ENCODE measurements around the gene ASCL2.

ASCL2 gene

DNA sequence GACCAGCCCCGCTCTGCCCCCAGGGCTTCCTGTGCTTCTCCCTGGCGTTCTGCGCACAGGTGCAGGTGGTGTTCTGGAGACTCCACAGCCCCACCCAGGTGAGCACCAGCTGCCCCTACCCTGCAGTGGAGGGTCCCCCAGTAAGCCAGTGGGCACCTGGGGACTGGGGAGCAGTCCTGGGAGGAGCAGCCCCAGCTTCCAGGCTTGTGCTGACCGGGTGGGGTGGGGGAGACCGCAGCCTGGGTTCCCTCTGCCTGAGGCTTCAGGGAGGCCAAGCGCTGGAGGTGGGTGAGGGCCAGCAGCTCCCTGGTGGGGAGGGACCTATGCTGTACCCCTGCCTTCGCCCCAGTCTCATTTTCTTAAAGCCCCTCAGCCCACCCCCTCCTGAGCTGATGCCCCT lies 38.3 kb upstream of the ASCL2 start:
- no peak for DNase-seq

- DNase-seq: no peak
Observed at GRCh38 chr11:2307501-2308331, 37.3 kb upstream of the ASCL2 start.

DNA sequence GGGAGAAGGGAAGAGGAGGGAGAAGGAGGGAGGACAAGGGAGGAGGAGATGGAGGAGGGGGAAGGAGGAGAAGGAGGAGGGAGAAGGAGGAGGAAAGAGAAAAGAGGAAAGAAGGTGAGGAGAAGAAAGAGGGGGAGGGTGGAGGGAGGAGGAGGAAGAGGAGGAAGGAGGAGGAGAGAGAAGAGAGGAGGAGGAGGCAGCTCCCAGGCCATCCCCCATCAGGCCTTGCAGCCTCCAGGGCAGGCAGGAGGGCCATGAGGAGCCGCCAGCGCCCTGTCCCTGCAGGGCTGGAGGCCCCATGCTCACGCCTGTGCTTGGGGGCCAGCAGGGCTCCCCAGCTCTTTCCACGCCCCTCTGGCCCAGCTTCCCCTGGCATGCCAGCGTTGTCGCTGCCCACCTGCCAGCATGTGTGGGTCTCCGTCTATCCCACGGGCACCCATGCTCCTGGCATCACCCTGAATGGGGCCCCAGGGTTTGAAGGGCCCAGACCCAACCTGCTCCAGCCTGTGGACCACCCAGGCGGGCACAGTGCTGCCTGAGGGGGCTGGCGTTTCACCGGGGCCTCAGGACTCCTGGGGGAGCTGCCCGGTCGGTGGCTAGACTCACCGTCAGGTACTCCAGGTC lies 36.6 kb upstream of the ASCL2 start:
- no peak for DNase-seq

DNA sequence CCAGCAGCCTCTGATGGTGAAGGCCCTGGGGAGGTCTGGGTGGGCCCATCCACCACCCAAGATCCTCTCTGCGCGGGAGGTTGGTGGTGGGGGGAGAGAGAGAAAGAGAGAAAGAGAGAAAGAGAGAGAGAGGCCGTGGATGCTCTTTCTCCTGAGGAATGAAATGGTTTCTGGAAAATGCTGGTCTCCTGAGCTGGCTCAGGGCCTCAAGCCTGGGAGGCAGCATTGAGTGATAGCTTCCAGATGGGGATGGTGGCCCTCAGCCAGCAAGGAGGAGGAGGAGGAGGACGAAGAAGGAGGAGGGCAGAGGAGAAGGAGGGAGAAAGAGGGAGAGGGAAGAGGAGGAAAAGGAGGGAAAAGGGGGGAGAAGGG lies 36.0 kb upstream of the ASCL2 start:
- no peak for DNase-seq

DNA sequence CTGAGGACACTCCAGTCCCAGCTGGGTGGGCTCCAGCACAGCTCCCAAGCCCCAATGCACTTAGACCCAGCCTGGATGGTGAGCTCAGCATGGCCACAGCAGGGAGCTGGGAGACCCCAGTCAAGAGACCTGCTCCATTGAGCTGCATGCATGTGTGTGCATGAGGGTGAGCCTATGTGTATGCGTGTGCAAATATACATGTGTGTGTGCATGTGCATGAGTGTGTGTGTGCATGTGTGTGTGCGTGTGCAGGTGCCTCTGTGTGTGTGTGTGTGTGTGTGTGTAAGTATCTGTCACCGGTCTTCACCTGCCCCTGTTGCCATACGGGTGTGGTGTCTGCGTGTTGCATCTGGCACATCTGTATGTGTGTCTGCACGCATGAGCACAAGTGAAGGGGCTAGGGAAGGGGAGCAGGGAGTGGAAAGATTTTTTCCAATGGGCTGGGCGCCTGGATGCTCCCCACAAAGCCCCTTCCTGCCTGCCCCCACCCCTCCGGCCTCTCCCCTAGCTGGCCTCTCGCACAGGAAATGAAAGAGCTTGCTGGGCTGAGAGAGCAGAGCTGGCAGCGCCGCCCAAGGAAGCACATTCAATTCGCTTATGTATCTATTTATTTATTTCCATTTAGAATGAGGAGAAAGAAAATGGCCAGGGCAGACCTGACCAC lies 35.5 kb upstream of the ASCL2 start:
- no peak for DNase-seq

GRCh38 chr11:2305140-2305778 lies 34.9 kb upstream of the ASCL2 start:
- DNase-seq: peak; percentile 80

- no peak for DNase-seq
Observed at GRCh38 chr11:2304506-2305139, 34.2 kb upstream of the ASCL2 start.

DNA sequence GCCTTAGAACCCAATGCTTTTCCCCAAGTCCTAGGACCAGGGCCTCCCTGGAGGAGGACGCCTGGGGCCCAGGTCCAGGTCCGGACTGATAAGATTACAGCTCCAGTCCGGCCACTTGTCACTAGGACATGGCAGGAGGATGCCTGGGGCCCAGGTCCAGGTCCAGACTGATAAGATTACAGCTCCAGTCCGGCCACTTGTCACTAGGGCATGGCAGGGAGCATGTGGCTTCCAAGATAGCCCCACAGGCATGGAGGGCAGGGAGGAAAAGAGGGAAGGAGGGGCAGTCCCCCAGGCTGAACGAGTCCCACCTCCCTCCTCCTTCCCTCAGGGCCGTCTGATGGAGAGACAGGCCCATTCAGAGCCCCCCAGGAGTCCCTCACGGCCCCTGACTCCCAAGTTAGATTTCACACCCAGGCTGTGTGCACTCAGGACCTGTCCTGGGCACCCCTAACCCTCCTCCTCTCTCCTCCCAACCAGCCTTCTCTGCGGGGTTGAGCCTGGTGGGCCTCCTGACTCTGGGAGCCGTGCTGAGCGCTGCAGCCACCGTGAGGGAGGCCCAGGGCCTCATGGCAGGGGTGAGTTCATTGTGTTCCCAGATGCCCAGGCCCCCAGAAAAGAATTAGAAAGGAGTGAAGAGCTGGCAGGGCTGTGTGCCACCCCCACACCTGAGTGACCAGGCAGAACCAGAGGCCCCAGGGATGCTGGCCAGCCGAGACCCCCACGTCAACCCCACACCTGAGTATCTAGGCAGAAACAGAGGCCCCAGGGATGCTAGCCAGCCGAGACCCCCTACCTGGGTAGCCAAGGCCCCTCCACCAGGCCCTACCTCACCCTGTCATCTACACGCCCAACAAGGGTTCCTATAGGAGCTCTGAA lies 33.5 kb upstream of the ASCL2 start:
- no peak for DNase-seq

DNA sequence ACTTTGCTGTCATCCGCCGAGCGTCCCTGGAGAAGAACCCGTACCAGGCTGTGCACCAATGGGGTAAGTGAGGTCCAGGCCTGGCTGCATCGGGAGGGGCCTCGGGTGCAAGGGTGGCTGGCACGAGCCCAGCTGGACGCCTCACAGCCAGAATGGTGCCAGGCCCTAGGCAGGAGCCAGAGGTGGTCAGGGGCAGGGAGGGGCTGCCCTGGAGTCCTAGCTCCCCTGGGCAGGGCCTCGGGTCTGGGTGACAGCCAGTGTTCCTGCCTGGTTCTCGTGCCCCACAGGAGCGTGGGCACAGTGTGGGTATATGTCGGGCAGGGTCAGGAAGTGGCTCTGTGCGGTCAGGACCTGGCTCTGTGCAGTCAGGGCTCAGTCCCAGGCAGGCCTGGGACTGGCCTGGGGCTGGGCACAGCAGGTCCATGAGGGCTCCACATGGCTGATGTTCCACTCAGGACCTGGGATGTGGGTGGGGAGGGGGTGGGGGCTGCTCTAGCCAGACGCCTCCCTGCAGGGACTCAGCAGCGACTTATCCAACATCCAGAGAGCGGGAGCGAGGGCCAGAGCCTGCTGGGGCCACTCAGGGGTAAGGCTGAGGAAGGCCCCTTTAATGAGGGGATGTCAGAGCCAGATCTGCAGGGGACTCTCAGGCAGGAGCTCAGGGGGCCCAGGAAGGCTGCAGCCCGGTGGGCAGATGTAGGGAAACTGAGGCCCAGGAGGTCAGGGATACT lies 32.7 kb upstream of the ASCL2 start:
- no peak for DNase-seq

GRCh38 chr11:2302306-2302895 lies 32.0 kb upstream of the ASCL2 start:
- DNase-seq: no peak

GRCh38 chr11:2301631-2302305 lies 31.4 kb upstream of the ASCL2 start, which contains the start of the genes C11orf21 and TSPAN32:
Gene C11orf21, minus strand, starts transcription at chr11:2301918. Its CDS starts 110 bp downstream, at chr11:2301808.
Gene TSPAN32, plus strand, starts transcription at chr11:2302013. Its CDS starts 137 bp downstream, at chr11:2302150.
- peak; percentile 43 for DNase-seq

- DNase-seq: no peak
Observed at GRCh38 chr11:2300936-2301630, 30.7 kb upstream of the ASCL2 start.

DNA sequence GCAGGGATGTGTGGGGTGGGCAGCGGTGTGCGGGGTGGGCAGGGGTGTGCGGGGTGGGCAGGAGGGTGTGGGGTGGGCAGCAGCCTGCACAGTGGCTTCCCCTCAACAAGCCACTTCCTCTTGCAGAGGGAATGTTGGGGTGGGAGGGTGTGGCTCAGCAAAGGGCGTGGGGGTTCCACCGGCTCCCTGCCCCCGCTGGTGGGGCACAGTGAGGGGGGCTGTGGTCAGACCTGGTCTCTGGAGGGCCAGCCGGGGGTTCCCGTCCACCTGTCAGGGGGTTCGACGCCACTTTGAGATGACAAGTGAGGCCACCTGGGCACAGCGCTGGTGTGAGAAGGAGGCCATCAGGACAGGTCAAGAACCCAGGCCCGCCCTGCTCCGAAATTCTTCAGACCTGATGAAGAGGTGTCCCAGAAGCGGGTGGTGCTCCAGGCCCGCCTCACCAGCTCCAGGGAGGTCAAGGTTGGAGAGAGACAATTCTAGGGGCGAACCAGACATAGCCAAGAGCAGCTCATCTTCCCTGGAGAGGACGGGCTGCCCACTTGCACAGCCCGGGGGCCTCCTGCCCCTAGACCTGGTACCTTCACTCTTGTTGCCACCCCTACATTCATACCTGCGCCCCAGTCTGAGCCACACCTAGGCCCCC lies 30.0 kb upstream of the ASCL2 start:
- DNase-seq: no peak

GRCh38 chr11:2299773-2300172 lies 29.4 kb upstream of the ASCL2 start:
- DNase-seq: no peak

DNA sequence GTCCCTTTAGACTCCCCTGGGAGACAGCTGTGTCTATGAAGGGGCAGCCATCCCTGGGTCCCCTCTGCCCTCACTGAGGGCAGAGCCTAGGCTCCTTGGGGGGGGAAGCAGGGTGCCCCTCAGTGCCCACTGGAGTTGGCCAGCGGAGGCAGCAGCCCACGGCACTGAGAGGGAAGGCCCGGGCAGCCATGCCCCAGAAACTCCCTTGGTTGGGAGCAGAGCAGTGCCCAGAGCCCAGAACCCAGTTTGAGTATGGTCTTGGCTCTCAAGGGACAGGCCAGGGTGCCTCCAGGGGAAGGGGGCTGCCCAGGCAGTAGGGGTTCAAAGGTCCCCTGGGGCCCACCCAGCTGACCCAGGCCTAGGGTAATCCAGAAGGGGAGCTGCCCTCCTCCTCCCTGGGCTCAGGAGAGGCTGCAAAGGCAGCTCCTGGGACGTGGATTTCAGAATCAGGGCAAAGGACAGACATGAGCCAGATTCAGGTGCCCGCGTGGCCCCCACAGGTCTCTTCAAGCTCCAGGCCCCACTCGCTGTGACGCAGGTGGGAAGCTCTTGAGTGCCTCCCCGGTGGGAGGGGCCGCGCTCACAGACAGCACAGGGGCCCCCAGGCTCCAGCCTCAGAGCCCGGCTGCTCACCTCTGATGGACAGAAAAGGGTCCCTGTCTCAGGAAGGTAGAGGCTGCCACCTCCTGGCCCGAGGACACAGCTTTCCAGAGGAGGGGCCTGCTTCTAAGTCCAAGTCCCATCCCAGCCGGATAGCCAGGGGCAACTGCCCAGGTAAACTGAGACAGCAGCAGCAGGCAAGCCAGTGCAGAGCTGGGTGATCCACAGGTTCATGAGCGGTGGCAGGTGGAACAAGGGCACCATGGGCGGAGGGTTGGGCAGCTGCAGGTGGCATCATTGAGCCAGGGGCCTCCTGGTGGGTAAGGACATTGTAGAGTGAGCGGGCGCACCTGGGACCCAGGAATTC lies 28.7 kb upstream of the ASCL2 start:
- DNase-seq: no peak

DNA sequence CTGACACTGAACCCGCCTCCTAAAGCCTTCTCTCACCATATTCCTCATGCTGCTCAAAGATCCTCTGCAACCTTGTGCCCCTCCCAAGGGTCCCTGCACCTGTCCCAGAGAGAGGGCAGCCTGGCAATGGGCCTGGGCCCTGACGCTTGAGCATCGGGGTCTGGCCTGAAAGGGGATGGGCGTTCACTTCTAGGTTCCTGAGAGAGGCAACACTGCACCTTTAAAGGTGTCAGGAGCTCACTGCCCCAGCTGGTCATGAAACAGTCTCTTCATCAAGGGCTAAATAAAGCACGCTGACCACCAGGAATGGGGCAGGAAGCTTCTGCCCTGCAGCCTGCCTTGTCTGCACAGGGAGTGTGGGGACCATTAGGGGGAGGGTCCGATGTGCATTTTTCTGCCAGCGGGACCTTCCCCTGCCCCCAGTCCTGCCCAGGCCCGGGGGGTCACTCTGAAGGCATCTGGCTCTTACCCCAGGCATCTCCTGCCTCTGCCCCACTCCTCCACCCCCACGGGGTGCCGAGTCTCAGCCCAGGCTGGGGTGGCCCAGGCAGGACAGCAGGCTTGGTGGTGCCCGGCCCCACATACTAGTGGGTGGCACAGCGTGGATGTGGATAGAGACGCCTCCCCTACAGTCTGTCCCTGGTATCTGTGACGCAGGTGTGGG lies 27.9 kb upstream of the ASCL2 start:
- no peak for DNase-seq

GRCh38 chr11:2297623-2298030 lies 27.2 kb upstream of the ASCL2 start:
- no peak for DNase-seq

Data from effector CD4-positive, alpha-beta T cell (primary cell).